OCI-LY1 (cell line): ENCODE data around the gene CEP250.

Source experiments
- H2AFZ ChIP-seq: fragments of 200-600 bp; sonication (generic), shearing (Covaris generic); 2 replicates; pipeline ENCODE4 v1.6.0; 2014; ENCODE audit warnings: antibody characterized with exemption, mild to moderate bottlenecking, low read length
- H3F3A ChIP-seq: fragments of 200-600 bp; sonication (generic), shearing (Covaris generic); 2 replicates; pipeline ENCODE4 v1.6.0; 2014; ENCODE audit warnings: mild to moderate bottlenecking, antibody characterized with exemption, low read length, moderate library complexity; ENCODE audit not compliant: insufficient read depth
- H3K27ac ChIP-seq: fragments of 200-600 bp; sonication (generic); 2 replicates; pipeline ENCODE4 v1.5.1; 2014; ENCODE audit warnings: low read length, mixed run types, mild to moderate bottlenecking, low read depth; ENCODE audit not compliant: poor library complexity, severe bottlenecking
- H3K27me3 ChIP-seq: fragments of 200-600 bp; sonication (generic); 2 replicates; pipeline ENCODE4 v1.6.0; 2014; ENCODE audit warnings: antibody characterized with exemption, mild to moderate bottlenecking, low read length, moderate library complexity; ENCODE audit not compliant: insufficient read depth
- H3K36me3 ChIP-seq: fragments of 200-600 bp; sonication (generic); 2 replicates; pipeline ENCODE4 v1.6.1; 2014; ENCODE audit warnings: mild to moderate bottlenecking, antibody characterized with exemption, low read length, moderate library complexity, mixed read lengths; ENCODE audit not compliant: insufficient read depth
- H3K4me1 ChIP-seq: fragments of 200-600 bp; sonication (generic); 2 replicates; pipeline ENCODE4 v1.5.1; 2014; ENCODE audit warnings: mild to moderate bottlenecking, low read length, moderate library complexity; ENCODE audit not compliant: insufficient read depth, severe bottlenecking
- H3K4me2 ChIP-seq: fragments of 200-600 bp; sonication (generic), shearing (Covaris generic); 2 replicates; pipeline ENCODE4 v1.6.1; 2014; ENCODE audit warnings: low read length
- H3K4me3 ChIP-seq: fragments of 200-600 bp; sonication (generic); 2 replicates; pipeline ENCODE4 v1.5.1; 2014; ENCODE audit warnings: low read length, low read depth, mild to moderate bottlenecking, mixed read lengths; ENCODE audit not compliant: poor library complexity, severe bottlenecking
- H3K79me2 ChIP-seq: fragments of 200-600 bp; shearing (Covaris generic); 2 replicates; pipeline ENCODE4 v1.6.1; 2016; ENCODE audit warnings: mixed run types, low read length, mixed read lengths; ENCODE audit not compliant: insufficient read depth
- H3K9ac ChIP-seq: fragments of 200-600 bp; sonication (generic), shearing (Covaris generic); 2 replicates; pipeline ENCODE4 v1.6.1; 2014; ENCODE audit warnings: mild to moderate bottlenecking, low read length, mixed read lengths
- H3K9me2 ChIP-seq: fragments of 200-600 bp; sonication (generic), shearing (Covaris generic); 2 replicates; pipeline ENCODE4 v1.6.1; 2014; ENCODE audit warnings: low read depth, mild to moderate bottlenecking, low read length, mixed read lengths
- H3K9me3 ChIP-seq: fragments of 200-600 bp; shearing (Covaris generic); 2 replicates; pipeline ENCODE4 v1.6.1; 2014; ENCODE audit warnings: low read length, mixed read lengths
- H4K20me1 ChIP-seq: fragments of 200-600 bp; sonication (generic), shearing (Covaris generic); 2 replicates; pipeline ENCODE4 v1.6.0; 2016; ENCODE audit warnings: mild to moderate bottlenecking, low read length; ENCODE audit not compliant: insufficient read depth
- CTCF ChIP-seq: fragments of 200-600 bp; sonication (generic), shearing (Covaris generic); IDR thresholded peaks from 2 replicates; pipeline ENCODE4 v1.5.1; 2017; ENCODE audit warnings: mild to moderate bottlenecking, antibody characterized with exemption, low read length, moderate library complexity, mixed read lengths
- EZH2 ChIP-seq: fragments of 200-600 bp; sonication (generic), shearing (Covaris generic); IDR thresholded peaks from 2 replicates; pipeline ENCODE4 v1.8.0; 2017; ENCODE audit warnings: borderline replicate concordance, mixed run types, mild to moderate bottlenecking, antibody characterized with exemption, low read length, moderate library complexity, mixed read lengths

The CEP250 gene

GRCh38 chr20:35454881-35455609, at the start of gene CEP250:
Gene CEP250 (plus strand): TSS chr20:35455598. CDS start chr20:35462368, 6,770 bp downstream.
- no peak for TF ChIP-seq CTCF
- no peak for TF ChIP-seq EZH2
- Histone ChIP-seq H3K9me2 (no peaks in the 10 kb centered on the region), H3K9ac (peak within 1 kb of the TSS; percentile 84), H3K4me1 (peaks cover 36% of the 10 kb centered on the region), H3K27me3 (no peaks in the 10 kb centered on the region), H3K27ac (peak within 1 kb of the TSS; percentile 87), H3F3A (no peaks in the 10 kb centered on the region), H3K9me3 (no peaks in the 10 kb centered on the region), H3K4me2 (peak within 1 kb of the TSS; percentile 66), H3K79me2 (no peaks in the 10 kb centered on the region), H3K4me3 (peak within 1 kb of the TSS; percentile 66), H3K36me3 (peaks cover 3% of the 10 kb centered on the region; the same call in 1 of the 2 replicates), H4K20me1 (no peaks in the 10 kb centered on the region), H2AFZ (peak within 1 kb of the TSS; percentile 70)

- Histone ChIP-seq H3K4me2 (no peak overlapping the region), H3K27me3 (no peaks in the 10 kb centered on the region), H3K36me3 (peaks cover 65% of the 10 kb centered on the region), H3K9me3 (peaks cover 10% of the 10 kb centered on the region; the same call in 1 of the 2 replicates), H3K9ac (no peak overlapping the region), H3F3A (no peaks in the 10 kb centered on the region), H3K79me2 (peaks cover 41% of the 10 kb centered on the region), H2AFZ (no peak overlapping the region), H3K27ac (no peak overlapping the region), H4K20me1 (no peaks in the 10 kb centered on the region), H3K9me2 (no peaks in the 10 kb centered on the region), H3K4me1 (peaks cover 3% of the 10 kb centered on the region), H3K4me3 (no peak overlapping the region)
- no peak for TF ChIP-seq CTCF
- no peak for TF ChIP-seq EZH2
These were observed 49.6 kb upstream of the CEP250 start for GRCh38 chr20:35405775-35406174.

- no peak overlapping the region for H3K4me2 ChIP-seq
- H3K9me2 ChIP-seq = no peaks in the 10 kb centered on the region
- H4K20me1 ChIP-seq = no peaks in the 10 kb centered on the region
- peaks cover 59% of the 10 kb centered on the region for H3K36me3 ChIP-seq
- no peak overlapping the region for H3K4me3 ChIP-seq
- no peak overlapping the region for H3K27ac ChIP-seq
- H3K79me2 ChIP-seq = peaks cover 37% of the 10 kb centered on the region
- H3K27me3 ChIP-seq = no peaks in the 10 kb centered on the region
- H2AFZ ChIP-seq = no peak overlapping the region
- H3F3A ChIP-seq = no peaks in the 10 kb centered on the region
- H3K9me3 ChIP-seq = peaks cover 10% of the 10 kb centered on the region; the same call in 1 of the 2 replicates
- H3K9ac ChIP-seq = no peak overlapping the region
- peaks cover 15% of the 10 kb centered on the region for H3K4me1 ChIP-seq
- no peak for TF ChIP-seq CTCF
- TF ChIP-seq EZH2 = no peak
These were observed 47.1 kb upstream of the CEP250 start for GRCh38 chr20:35408270-35408669.
